ENCODE measurements around the gene RLN3.
A peak's percentile ranks its signal among the peaks of the same experiment; 100 is the strongest.

Gene RLN3, protein sequence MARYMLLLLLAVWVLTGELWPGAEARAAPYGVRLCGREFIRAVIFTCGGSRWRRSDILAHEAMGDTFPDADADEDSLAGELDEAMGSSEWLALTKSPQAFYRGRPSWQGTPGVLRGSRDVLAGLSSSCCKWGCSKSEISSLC

GRCh38 chr19:14027856-14028450, at the start of gene RLN3:
RLN3 (plus strand) TSS chr19:14028148; CDS start chr19:14028205, 57 bp downstream.
- DNase-seq: no peak

DNA sequence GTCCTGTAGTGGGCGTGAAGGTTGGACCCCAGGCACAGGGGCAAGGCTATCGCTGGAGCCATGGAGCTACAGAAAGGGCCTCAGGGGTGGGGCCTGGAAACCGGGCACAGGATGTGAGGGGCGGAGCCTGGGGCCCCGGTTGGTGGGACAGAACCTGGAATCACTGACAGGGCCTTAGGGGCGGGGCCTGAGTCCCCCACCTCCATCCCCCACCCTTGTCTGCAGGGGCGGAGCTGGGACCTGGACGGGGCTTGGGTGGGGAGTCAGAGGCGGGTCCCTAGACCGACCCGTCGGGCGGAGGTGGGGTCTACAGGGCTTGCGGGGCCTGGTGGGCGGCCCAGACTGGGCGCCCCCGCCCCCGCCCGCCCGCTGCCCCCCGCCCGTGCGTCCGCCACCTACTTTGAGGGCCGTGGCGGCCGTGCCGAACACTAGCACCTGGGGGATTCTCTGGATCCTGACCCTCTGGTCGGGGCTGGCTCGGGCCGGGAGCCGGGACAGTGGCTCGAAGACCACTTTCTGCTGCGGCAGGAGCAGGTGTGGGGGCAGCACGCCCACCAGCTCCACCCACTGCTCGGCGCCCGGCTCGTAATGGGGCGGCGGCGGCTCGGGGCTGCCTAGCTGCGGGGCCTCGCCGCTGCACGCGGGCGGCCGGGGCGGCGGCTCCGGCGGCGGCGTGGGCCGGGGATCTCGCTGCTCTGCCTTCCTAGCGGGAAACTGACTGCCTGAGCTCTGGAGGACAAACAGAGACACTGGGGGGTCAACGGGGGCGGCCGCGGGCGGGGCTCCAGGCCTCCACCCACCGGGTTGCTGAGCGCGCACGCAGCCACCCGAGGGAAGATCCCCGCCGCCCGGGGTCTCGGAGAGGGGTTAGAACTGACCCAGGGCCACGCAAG, 49.4 kb upstream of the RLN3 start:
- no peak for DNase-seq

GRCh38 chr19:13979244-13979615, 48.7 kb upstream of the RLN3 start:
- no peak for DNase-seq

DNA sequence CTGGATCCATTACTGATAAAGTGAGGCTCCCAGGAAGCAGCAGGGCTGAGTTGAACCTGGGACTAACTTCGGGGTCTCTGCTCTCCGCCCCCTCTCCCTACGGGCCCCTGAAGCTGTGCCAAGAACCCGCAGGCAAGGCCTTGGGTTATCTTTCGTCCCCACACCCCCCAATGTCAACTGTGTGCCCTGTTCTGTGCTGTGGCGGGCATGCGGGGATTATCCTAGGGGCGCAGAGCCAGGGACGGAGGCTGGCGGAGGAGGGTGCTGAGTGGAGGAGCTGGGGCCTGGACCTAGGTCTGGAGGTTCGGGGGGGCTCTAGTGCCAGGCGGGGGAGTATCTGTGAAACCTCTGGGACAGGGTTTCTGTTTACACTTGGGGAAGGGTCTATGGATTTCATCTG, 48.3 kb upstream of the RLN3 start:
- no peak for DNase-seq

GRCh38 chr19:13980340-13980739, 47.6 kb upstream of the RLN3 start:
- no peak for DNase-seq

GRCh38 chr19:13981021-13981420, 46.9 kb upstream of the RLN3 start:
- no peak for DNase-seq

DNA sequence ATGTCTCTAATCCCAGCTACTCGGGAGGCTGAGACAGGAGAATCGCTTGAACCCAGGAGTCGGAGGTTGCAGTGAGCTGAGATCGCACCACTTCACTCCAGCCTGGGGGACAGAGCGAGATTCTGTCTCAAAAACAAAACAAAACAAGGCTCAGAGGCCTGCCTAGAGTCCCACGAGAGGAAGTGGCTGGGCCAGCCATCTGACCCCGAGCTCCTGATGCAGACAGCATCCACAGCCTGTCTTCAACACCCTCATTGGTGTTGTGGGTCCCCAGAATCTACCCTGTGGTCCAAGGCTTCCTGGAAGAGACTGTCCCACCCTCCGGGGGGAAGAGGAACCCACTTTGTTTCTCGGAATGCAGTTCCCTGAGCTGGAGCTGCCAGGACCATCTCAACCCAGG, 46.5 kb upstream of the RLN3 start:
- DNase-seq: no peak

DNA sequence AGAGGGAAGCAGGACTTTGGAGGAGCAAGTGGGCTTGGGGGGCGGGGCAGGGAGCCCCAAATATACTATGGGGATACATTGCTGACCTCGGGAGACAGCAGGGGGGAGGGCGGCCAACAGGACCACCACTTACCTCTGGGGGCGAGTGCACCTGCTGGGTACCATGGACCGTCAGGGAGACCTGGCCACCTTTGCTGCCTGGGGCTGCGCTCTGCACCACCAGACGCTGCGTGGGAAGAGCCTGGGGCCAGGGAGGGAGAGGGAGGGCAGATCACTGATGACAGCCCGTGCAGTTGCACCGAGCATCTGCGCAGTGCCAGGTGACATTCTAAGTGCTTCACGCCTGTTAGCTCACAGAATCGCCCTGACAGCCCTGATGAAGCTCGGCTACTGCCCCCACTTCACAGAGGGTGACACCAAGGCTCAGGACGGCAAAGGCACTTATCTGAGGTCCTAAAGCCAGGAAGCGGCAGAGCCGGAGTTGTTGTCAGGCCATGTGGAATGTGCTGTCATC, 45.9 kb upstream of the RLN3 start:
- DNase-seq: no peak

DNA sequence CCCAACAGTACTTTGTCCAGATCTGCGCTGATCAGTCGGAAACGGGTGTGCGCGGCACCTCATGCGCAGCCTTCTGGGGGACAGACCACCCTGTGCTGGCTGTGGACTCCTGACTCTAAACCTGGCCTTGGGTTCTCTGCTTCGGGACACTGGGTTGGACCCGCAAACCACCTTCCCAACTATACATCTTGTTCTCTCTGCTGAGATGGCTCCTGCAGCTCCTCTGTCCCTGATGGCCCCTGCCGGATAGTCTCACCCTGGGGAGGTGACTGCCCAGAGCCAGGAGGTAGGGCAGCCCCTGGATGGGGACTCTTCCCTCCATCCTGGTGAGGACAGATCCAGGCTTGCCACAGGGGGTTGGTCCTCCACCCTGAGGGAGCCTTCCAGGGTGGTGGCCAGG, 45.2 kb upstream of the RLN3 start:
- DNase-seq: no peak

DNA sequence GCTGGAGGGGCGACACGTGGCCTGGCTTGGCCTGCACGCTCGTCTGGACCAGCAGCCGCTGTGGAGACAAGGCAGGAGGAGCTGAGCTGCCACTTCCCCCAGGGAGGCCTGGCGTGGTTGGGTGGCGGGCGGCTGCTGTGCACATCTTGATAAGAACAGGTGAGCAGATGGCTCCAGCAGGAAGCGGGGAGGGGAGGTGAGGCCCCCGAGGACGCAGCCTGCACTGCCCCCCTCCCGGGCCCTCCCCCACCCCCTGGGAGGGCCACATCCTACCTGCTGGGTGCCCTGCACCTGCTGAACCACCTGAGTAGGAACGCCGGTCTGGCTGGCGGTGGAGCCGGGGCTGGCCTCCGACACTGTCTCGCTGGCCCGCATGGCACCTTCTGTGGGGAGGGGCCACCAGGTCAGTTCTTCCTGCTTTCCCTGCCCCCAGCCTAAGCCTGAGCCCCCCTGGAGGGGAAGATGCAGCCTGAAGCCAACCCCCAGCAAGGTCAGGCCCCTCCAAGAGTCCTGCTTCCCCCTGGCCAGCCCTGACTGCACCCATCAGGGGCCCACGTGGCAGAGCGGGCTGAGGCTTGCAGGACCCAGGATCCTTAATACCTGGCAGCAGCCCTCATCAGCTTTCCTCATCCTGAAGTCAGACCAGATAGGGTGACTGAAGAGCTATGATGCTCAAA, 44.6 kb upstream of the RLN3 start:
- no peak for DNase-seq

GRCh38 chr19:13984186-13984585, 43.8 kb upstream of the RLN3 start:
- no peak for DNase-seq

GRCh38 chr19:13984875-13985741, 42.8 kb upstream of the RLN3 start:
- DNase-seq: no peak

- no peak for DNase-seq
These were observed 42.1 kb upstream of the RLN3 start for GRCh38 chr19:13985771-13986347.

- peak; percentile 97 to 98 for DNase-seq
These were observed 41.5 kb upstream of the RLN3 start for GRCh38 chr19:13986348-13986904.

GRCh38 chr19:13987101-13987890, 40.7 kb upstream of the RLN3 start:
- DNase-seq: no peak

- no peak for DNase-seq
These were observed 38.5 kb upstream of the RLN3 start for GRCh38 chr19:13989487-13989886.

GRCh38 chr19:13990085-13990484, 37.9 kb upstream of the RLN3 start:
- DNase-seq: no peak

- no peak for DNase-seq
These were observed 35.9 kb upstream of the RLN3 start for GRCh38 chr19:13992025-13992424.

GRCh38 chr19:13993590-13994300, 34.2 kb upstream of the RLN3 start:
- no peak for DNase-seq

Measured in stimulated activated CD4-positive, alpha-beta T cell treated with anti-CD3 and anti-CD28 coated beads, Interleukin-2, amount 100 ng/mL, for 48 hours (primary cell).